Heart left ventricle (tissue), 13 donors: ENCODE results near the gene MNX1.

Source experiments
- CTCF ChIP-seq, 12 donors: fragments of 200-600 bp; sonication (generic) in 4 of 12; IDR thresholded peaks; one replicate each; pipeline versions ENCODE4 v1.5.0 to v1.8.0; 2018 to 2022; ENCODE audit warnings: antibody characterized with exemption in 12 of 12, mild to moderate bottlenecking in 5 of 12
- POLR2A ChIP-seq, 2 donors: fragments of 450-650 bp; IDR thresholded peaks; one replicate each; pipeline ENCODE4 v1.6.1; 2017; ENCODE audit warnings: antibody characterized with exemption in 2 of 2, mild to moderate bottlenecking in 2 of 2, moderate library complexity in 2 of 2
- donor health status: ischemic (EF 13 %, LVEDD 7.1; RV severe dilation, severe dysfunction).
- donor health status: DM: no; HTN: yes; CAD: no.
- donor health status: DM: no; HTN: no; CAD: no.
- donor health status: ischemic (EF 25% LVEDD 6.9; RV normal size, moderate dysfunction).
- donor health status: ischemic (EF 25% LVEDD 5.7; RV mildly dilated, moderate dysfunction).
- donor health status: ischemic (EF 35%, LVEDD 5.7; RV mildly dilated, moderate dysfunction).
- donor health status: nonischemic (EF 11% LVEDD 7.7; RV severe dilation, severe dysfunction).
- donor health status: DM: yes; HTN: yes; CAD: no.
- donor health status: PGD.
- donor health status: ischemic (EF 29% LVEDD 5.4; RV normal size, mild dysfunction).
- donor health status: nonischemic (EF 23%, LVEDD 6.1; RV moderate dilation, normal function).

DNA sequence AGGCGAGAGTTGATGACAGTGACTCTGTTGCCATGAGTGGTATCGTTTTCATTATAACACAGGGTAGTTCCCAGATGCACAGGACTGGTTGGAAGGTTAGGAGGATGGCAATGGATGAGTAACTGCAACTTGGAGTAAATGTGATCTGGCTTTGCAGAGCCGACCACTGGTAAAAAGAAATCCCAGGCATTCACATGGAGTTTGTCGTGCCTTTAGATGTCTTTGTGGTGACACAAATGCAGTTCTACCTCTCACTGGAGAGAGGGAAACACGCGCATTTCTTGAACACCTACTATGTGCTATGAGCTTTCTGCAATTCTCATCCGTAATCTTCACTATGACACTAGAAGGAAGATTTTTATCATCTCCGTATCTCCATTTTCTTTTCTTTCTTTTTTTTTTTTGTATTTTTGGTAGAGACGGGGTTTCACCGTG is 1.7 kb upstream of the MNX1 start:
- TF ChIP-seq CTCF (IDR thresholded peaks at IDR 0.05) (no peak), POLR2A (IDR thresholded peaks at IDR 0.05) (no peak)
